Right lobe of liver (tissue), 4 donors: ENCODE data around the gene C1QTNF9B.

ENCODE experiments used
- POLR2A ChIP-seq: fragments of 450-650 bp; IDR thresholded peaks from one replicate; pipeline ENCODE4 v1.6.1; 2017; ENCODE audit warnings: antibody characterized with exemption, mild to moderate bottlenecking
- TF ChIP-seq, protein P1 (sequence below), 4 donors: fragments of 200-600 bp in 3 of 4; fragments of 450-650 bp in 1 of 4; IDR thresholded peaks; one replicate each; pipeline versions ENCODE4 v1.5.1 to v1.8.0; 2016 to 2022; ENCODE audit warnings: antibody characterized with exemption in 4 of 4, mild to moderate bottlenecking in 2 of 4
- donor health status: DM: no; HTN: no; CAD: no.
- donor health status: DM: no; HTN: no; CAD: no.
- donor health status: DM: no; HTN: yes; CAD: no.

DNA sequence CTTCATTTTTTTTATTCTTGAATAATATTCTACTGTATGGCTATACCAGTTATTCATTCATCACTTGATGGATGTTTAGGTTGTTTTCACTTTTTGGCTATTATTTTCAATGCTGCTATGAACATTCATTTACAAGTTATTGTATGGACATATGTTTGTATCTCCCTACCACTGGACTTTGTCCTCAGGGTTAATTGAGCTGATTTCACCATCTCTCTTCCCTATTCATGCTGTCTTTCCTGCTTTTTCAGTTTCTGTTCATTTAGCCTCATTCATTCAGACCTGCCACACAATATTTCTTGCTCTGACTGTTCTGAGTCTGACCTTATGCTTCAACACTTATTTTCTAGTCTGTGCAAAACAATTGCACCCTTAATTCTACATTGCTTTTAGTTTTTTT, 12.3 kb upstream of the C1QTNF9B start:
- TF ChIP-seq, protein P1, sequence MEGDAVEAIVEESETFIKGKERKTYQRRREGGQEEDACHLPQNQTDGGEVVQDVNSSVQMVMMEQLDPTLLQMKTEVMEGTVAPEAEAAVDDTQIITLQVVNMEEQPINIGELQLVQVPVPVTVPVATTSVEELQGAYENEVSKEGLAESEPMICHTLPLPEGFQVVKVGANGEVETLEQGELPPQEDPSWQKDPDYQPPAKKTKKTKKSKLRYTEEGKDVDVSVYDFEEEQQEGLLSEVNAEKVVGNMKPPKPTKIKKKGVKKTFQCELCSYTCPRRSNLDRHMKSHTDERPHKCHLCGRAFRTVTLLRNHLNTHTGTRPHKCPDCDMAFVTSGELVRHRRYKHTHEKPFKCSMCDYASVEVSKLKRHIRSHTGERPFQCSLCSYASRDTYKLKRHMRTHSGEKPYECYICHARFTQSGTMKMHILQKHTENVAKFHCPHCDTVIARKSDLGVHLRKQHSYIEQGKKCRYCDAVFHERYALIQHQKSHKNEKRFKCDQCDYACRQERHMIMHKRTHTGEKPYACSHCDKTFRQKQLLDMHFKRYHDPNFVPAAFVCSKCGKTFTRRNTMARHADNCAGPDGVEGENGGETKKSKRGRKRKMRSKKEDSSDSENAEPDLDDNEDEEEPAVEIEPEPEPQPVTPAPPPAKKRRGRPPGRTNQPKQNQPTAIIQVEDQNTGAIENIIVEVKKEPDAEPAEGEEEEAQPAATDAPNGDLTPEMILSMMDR (IDR thresholded peaks at IDR 0.05) = no peak
- TF ChIP-seq POLR2A = no peak
